ENCODE results near the gene MAP3K20.

- TF ChIP-seq, protein P1, sequence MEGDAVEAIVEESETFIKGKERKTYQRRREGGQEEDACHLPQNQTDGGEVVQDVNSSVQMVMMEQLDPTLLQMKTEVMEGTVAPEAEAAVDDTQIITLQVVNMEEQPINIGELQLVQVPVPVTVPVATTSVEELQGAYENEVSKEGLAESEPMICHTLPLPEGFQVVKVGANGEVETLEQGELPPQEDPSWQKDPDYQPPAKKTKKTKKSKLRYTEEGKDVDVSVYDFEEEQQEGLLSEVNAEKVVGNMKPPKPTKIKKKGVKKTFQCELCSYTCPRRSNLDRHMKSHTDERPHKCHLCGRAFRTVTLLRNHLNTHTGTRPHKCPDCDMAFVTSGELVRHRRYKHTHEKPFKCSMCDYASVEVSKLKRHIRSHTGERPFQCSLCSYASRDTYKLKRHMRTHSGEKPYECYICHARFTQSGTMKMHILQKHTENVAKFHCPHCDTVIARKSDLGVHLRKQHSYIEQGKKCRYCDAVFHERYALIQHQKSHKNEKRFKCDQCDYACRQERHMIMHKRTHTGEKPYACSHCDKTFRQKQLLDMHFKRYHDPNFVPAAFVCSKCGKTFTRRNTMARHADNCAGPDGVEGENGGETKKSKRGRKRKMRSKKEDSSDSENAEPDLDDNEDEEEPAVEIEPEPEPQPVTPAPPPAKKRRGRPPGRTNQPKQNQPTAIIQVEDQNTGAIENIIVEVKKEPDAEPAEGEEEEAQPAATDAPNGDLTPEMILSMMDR (IDR thresholded peaks at IDR 0.05): no peak
- no peak for TF ChIP-seq POLR2A (IDR thresholded peaks at IDR 0.05)
These were observed 123.6 kb downstream of the MAP3K20 start for GRCh38 chr2:173199294-173199693.

All from transverse colon (tissue), 3 donors.